ENCODE measurements around the gene CAPN15.

CAPN15 gene

GRCh38 chr16:561413-561794 lies 33.9 kb downstream of the CAPN15 start:
- Histone ChIP-seq H3K36me3 (ENCODE audit: insufficient read depth, low read length) (no peaks in the 10 kb centered on the region), H3K27ac (ENCODE audit: low read depth, low read length) (no peak overlapping the region), H3K9ac (ENCODE audit: low read length) (no peak overlapping the region), H3K27me3 (ENCODE audit: control insufficient read depth in 1 of 2, insufficient read depth in 2 of 2, low read length in 2 of 2) (peaks cover 0 to 40% of the 10 kb centered on the region in 2 donors), H3K4me3 (ENCODE audit: low read depth in 1 of 2, low read length in 2 of 2) (no peak overlapping the region), H3K4me1 (ENCODE audit: insufficient read depth, low read length) (peaks cover 11% of the 10 kb centered on the region), H3K9me3 (ENCODE audit: low read length) (no peaks in the 10 kb centered on the region)

DNA sequence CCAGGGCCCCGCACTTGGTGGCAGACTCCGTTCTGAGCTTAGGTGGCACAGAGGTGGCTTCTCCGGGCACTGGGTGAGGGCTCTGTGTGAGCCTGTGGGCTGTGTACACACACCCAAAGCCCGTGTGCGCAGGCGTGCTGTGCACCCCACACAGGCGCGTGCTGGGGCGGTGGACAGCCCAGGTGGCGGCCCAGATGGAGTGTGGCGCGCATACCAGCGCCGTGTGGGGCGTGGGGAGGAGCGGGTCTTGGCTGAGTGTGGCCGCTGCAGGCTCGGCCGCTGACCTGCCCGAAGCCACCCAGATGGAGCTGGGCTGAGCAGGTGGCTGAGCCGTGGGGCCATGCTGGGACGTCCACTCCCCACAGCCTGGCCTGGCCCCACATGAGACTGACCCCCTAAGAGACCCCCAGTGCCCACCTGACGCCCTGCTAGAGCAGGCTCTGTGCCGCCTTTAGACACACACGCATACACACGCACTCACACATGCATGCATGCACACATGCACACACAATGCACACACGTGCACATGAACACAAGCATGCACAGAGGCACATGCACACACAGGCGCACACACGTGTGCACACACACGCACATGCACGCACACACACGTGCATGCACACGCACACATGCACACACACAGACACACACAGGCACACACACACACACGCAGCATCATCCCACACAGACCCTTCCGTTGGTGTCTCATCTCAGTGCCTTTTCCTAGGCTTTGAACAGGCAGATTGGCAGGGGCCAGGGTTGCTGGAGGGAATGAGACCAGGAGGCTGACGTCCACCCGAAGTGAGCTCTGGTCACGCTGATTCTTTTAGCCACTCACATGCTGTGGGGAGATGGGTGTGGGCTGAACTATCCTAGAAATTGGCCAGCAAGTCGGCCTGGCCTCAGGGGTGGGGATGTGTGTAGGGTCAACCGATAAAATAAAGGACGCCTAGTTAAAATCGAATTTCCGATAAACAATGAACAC lies 34.7 kb downstream of the CAPN15 start:
- H3K9me3 ChIP-seq (ENCODE audit: low read length), result no peaks in the 10 kb centered on the region
- H3K4me3 ChIP-seq (ENCODE audit: low read depth in 1 of 2, low read length in 2 of 2), result no peak overlapping the region
- H3K36me3 ChIP-seq (ENCODE audit: insufficient read depth, low read length), result no peaks in the 10 kb centered on the region
- H3K27ac ChIP-seq (ENCODE audit: low read depth, low read length), result no peak overlapping the region
- H3K4me1 ChIP-seq (ENCODE audit: insufficient read depth, low read length), result peaks cover 20% of the 10 kb centered on the region
- no peak overlapping the region for H3K9ac ChIP-seq (ENCODE audit: low read length)
- peaks cover 0 to 40% of the 10 kb centered on the region in 2 donors for H3K27me3 ChIP-seq (ENCODE audit: control insufficient read depth in 1 of 2, insufficient read depth in 2 of 2, low read length in 2 of 2)

DNA sequence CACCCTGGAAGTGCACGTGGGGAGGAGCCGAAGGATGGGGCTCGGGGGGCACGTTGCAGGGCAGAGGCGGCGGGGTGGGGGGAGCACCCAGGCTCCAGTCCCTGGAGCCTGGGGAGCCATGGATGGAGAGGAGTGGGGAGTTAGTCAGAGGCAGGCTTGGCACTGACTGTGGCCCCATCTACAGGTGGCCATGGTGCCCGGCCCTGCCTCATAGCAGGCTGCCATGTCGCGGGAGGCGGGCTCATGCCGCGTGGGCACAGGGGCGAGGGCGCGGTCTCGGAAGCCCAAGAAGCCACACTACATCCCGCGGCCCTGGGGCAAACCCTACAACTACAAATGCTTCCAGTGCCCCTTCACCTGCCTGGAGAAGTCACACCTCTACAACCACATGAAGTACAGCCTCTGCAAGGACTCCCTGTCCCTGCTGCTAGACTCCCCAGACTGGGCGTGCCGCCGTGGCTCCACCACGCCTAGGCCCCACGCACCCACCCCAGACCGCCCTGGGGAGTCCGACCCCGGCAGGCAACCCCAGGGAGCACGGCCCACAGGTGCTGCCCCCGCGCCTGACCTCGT lies 35.6 kb downstream of the CAPN15 start:
- no peak overlapping the region for H3K4me3 ChIP-seq (ENCODE audit: low read depth in 1 of 2, low read length in 2 of 2)
- H3K27me3 ChIP-seq (ENCODE audit: control insufficient read depth in 1 of 2, insufficient read depth in 2 of 2, low read length in 2 of 2), result peaks cover 0 to 40% of the 10 kb centered on the region in 2 donors
- H3K27ac ChIP-seq (ENCODE audit: low read depth, low read length), result no peak overlapping the region
- H3K36me3 ChIP-seq (ENCODE audit: insufficient read depth, low read length), result no peaks in the 10 kb centered on the region
- no peak overlapping the region for H3K9ac ChIP-seq (ENCODE audit: low read length)
- H3K9me3 ChIP-seq (ENCODE audit: low read length), result no peaks in the 10 kb centered on the region
- peaks cover 20% of the 10 kb centered on the region for H3K4me1 ChIP-seq (ENCODE audit: insufficient read depth, low read length)

GRCh38 chr16:564690-565418 lies 37.3 kb downstream of the CAPN15 start:
- H3K4me1 ChIP-seq (ENCODE audit: insufficient read depth, low read length), result peaks cover 26% of the 10 kb centered on the region
- no peak overlapping the region for H3K9ac ChIP-seq (ENCODE audit: low read length)
- H3K9me3 ChIP-seq (ENCODE audit: low read length), result no peaks in the 10 kb centered on the region
- H3K36me3 ChIP-seq (ENCODE audit: insufficient read depth, low read length), result no peaks in the 10 kb centered on the region
- no peak overlapping the region for H3K27ac ChIP-seq (ENCODE audit: low read depth, low read length)
- no peak overlapping the region for H3K4me3 ChIP-seq (ENCODE audit: low read depth in 1 of 2, low read length in 2 of 2)
- H3K27me3 ChIP-seq (ENCODE audit: control insufficient read depth in 1 of 2, insufficient read depth in 2 of 2, low read length in 2 of 2), result peaks cover 0 to 25% of the 10 kb centered on the region in 2 donors

GRCh38 chr16:565419-566330 lies 38.2 kb downstream of the CAPN15 start:
- H3K36me3 ChIP-seq (ENCODE audit: insufficient read depth, low read length), result no peaks in the 10 kb centered on the region
- H3K27ac ChIP-seq (ENCODE audit: low read depth, low read length), result no peak overlapping the region
- peaks cover 26% of the 10 kb centered on the region for H3K4me1 ChIP-seq (ENCODE audit: insufficient read depth, low read length)
- no peaks in the 10 kb centered on the region for H3K9me3 ChIP-seq (ENCODE audit: low read length)
- H3K9ac ChIP-seq (ENCODE audit: low read length), result no peak overlapping the region
- H3K4me3 ChIP-seq (ENCODE audit: low read depth in 1 of 2, low read length in 2 of 2), result peak overlapping the region in 1 of 2 donors; percentile 28
- H3K27me3 ChIP-seq (ENCODE audit: control insufficient read depth in 1 of 2, insufficient read depth in 2 of 2, low read length in 2 of 2), result peaks cover 0 to 23% of the 10 kb centered on the region in 2 donors

- H3K9ac ChIP-seq (ENCODE audit: low read length), result no peak within 1 kb of the TSS
- no peaks in the 10 kb centered on the region for H3K36me3 ChIP-seq (ENCODE audit: insufficient read depth, low read length)
- H3K4me3 ChIP-seq (ENCODE audit: low read depth in 1 of 2, low read length in 2 of 2), result peak within 1 kb of the TSS in 1 of 2 donors; percentile 28
- peaks cover 26% of the 10 kb centered on the region for H3K4me1 ChIP-seq (ENCODE audit: insufficient read depth, low read length)
- peak within 1 kb of the TSS; percentile 68 for H3K27ac ChIP-seq (ENCODE audit: low read depth, low read length)
- no peaks in the 10 kb centered on the region for H3K9me3 ChIP-seq (ENCODE audit: low read length)
- peaks cover 0 to 13% of the 10 kb centered on the region in 2 donors for H3K27me3 ChIP-seq (ENCODE audit: control insufficient read depth in 1 of 2, insufficient read depth in 2 of 2, low read length in 2 of 2)
Measured at GRCh38 chr16:566475-567372, 39.2 kb downstream of the CAPN15 start, which contains the start of gene NHLRC4. Gene NHLRC4 (plus strand): TSS chr16:567005. CDS start chr16:568048, 1,043 bp downstream.

- H3K4me3 ChIP-seq (ENCODE audit: low read depth in 1 of 2, low read length in 2 of 2), result peak overlapping the region in 1 of 2 donors; percentile 28
- no peak overlapping the region for H3K27ac ChIP-seq (ENCODE audit: low read depth, low read length)
- peaks cover 0 to 6% of the 10 kb centered on the region in 2 donors for H3K27me3 ChIP-seq (ENCODE audit: control insufficient read depth in 1 of 2, insufficient read depth in 2 of 2, low read length in 2 of 2)
- H3K4me1 ChIP-seq (ENCODE audit: insufficient read depth, low read length), result peaks cover 26% of the 10 kb centered on the region
- H3K9me3 ChIP-seq (ENCODE audit: low read length), result no peaks in the 10 kb centered on the region
- no peak overlapping the region for H3K9ac ChIP-seq (ENCODE audit: low read length)
- no peaks in the 10 kb centered on the region for H3K36me3 ChIP-seq (ENCODE audit: insufficient read depth, low read length)
Measured at GRCh38 chr16:567373-568256, 40.1 kb downstream of the CAPN15 start.

- H3K9me3 ChIP-seq (ENCODE audit: low read length), result no peaks in the 10 kb centered on the region
- H3K4me3 ChIP-seq (ENCODE audit: low read depth in 1 of 2, low read length in 2 of 2), result peak overlapping the region; percentile 44 to 70
- peaks cover 26% of the 10 kb centered on the region for H3K4me1 ChIP-seq (ENCODE audit: insufficient read depth, low read length)
- no peaks in the 10 kb centered on the region for H3K36me3 ChIP-seq (ENCODE audit: insufficient read depth, low read length)
- peak overlapping the region; percentile 68 for H3K9ac ChIP-seq (ENCODE audit: low read length)
- peaks cover 0 to 1% of the 10 kb centered on the region in 2 donors for H3K27me3 ChIP-seq (ENCODE audit: control insufficient read depth in 1 of 2, insufficient read depth in 2 of 2, low read length in 2 of 2)
- H3K27ac ChIP-seq (ENCODE audit: low read depth, low read length), result peak overlapping the region; percentile 67
Measured at GRCh38 chr16:568401-569258, 41.1 kb downstream of the CAPN15 start.

All from muscle layer of colon (tissue), 2 donors.